ENCODE measurements around the gene PKDCC.

PKDCC gene

GRCh38 chr2:42105330-42106256 is 57.8 kb downstream of the PKDCC start:
- DNase-seq (ENCODE audit: low spot score), result no peak

- DNase-seq (ENCODE audit: low spot score), result no peak
Observed at GRCh38 chr2:42106257-42106816, 58.5 kb downstream of the PKDCC start.

- DNase-seq (ENCODE audit: low spot score), result no peak
Observed at GRCh38 chr2:42107249-42108042, 59.6 kb downstream of the PKDCC start.
